ENCODE measurements around the gene SLC22A31. TPM values are rescaled to one million over a fixed set of nuclear protein-coding genes. Genes with fewer than 3 reads are reported as not detected.
"Not testable (repeated sequence)": the region's sequence is repeated elsewhere in the genome, so short reads cannot be mapped to it uniquely, and the experiment has no call there.

The SLC22A31 gene
- total RNA-seq, 4 donors from 2014 or later = 0.97 to 2.2 (median 1.7) TPM

DNA sequence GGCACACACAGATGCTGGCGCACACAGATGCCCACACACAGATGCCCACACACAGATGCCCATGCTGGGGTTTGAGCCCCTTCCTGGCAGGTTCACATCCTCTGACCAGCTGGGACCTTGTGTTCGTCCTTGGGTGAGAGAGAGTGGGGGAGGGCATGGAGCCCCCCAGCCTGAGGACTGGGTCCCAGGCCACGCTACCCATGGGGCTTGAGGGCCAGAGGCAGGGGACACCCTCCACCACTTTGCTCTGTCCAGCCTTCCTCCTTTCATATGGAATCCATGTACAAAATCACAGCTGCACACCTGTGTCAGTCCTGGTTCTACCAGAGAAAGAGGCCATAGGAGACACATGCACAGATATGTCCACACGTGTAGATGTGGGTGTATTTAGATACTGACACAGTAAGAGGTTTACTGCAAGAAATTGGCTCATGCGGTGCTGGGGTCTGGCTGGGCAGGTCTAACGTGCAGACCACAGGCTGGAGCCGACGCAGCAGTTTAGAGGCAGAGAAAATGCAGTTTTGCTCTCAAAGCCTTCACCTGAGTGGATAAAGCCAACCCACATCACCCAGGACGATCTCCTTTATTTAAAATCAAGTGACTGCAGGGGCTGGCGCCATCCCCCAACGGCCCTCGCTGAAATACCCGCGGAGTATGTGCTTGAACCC is 10.8 kb downstream of the SLC22A31 start:
- no peak for DNase-seq (ENCODE audit: low spot score in 2 of 2)
- intact Hi-C loops (cut with DNase I; ENCODE audit: low total_unique reads) = no loop called here
- TF ChIP-seq, protein P1, sequence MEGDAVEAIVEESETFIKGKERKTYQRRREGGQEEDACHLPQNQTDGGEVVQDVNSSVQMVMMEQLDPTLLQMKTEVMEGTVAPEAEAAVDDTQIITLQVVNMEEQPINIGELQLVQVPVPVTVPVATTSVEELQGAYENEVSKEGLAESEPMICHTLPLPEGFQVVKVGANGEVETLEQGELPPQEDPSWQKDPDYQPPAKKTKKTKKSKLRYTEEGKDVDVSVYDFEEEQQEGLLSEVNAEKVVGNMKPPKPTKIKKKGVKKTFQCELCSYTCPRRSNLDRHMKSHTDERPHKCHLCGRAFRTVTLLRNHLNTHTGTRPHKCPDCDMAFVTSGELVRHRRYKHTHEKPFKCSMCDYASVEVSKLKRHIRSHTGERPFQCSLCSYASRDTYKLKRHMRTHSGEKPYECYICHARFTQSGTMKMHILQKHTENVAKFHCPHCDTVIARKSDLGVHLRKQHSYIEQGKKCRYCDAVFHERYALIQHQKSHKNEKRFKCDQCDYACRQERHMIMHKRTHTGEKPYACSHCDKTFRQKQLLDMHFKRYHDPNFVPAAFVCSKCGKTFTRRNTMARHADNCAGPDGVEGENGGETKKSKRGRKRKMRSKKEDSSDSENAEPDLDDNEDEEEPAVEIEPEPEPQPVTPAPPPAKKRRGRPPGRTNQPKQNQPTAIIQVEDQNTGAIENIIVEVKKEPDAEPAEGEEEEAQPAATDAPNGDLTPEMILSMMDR (IDR thresholded peaks at IDR 0.05) = no peak
- no peak for TF ChIP-seq POLR2A (IDR thresholded peaks at IDR 0.05)
- no peak overlapping the region for H3K4me3 ChIP-seq (ENCODE audit: low read depth, poor library complexity, severe bottlenecking)
- WGBS, 2 donors = 48 to 59% methylated on average over 14 of the region's 14 CpGs

DNA sequence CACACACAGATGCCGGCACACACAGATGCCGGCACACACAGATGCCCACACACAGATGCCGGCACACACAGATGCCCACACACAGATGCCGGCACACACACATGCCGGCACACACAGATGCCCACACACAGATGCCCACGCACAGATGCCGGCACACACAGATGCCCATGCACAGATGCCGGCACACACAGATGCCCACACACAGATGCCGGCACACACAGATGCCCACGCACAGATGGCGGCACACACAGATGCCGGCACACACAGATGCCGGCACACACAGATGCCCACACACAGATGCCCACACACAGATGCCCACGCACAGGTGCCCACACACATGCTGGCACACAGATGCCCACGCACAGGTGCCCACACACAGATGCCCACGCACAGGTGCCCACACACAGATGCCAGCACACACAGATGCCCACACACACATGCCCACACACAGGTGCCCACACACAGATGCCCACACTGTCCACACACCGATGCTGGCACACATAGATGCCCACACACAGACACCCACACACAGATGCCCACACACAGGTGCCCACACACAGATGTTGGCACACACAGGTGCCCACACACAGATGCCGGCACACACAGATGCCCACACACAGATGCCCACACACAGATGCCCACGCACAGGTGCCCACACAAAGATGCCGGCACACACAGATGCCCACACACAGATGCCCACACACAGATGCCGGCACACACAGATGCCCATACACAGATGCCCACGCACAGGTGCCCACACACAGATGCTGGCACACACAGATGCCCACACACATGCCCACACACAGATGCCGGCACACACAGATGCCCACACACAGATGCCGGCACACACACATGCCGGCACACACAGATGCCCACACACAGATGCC is 11.6 kb downstream of the SLC22A31 start:
- WGBS, 2 donors = 83 to 86% methylated on average over 15 to 19 of the region's 25 CpGs
- intact Hi-C loops (cut with DNase I; ENCODE audit: low total_unique reads); H3K4me3 ChIP-seq (ENCODE audit: low read depth, poor library complexity, severe bottlenecking); DNase-seq (ENCODE audit: low spot score in 2 of 2): not testable (repeated sequence)

DNA sequence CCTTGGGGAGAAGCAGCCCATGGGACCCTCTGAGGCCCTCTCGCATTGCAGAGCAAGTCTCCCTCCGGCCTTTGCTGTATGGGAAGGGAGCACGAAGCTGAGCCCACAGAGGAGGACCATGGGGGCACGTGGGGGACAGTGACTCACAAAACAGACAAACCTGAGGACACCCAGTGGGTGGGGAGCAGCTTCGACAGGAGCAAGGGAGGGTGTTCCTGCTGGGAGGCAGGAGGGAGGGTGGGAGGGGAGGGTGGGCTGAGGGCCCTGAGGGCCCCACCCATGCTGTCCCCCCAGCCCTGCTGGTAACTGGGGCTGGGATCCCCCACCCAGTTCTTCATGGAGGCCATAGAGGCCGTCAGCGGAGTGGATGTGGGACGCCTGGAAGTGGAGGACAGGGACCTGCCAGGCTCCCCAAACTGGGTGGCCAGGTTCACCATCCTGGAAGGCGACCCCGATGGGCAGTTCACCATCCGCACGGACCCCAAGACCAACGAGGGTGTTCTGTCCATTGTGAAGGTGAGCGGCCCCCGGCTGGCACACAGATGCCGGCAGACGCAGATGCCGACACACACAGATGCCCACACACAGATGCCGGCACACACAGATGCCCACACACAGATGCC is 12.5 kb downstream of the SLC22A31 start:
- H3K4me3 ChIP-seq (ENCODE audit: low read depth, poor library complexity, severe bottlenecking) = no peak overlapping the region
- DNase-seq (ENCODE audit: low spot score in 2 of 2) = no peak
- WGBS, 2 donors = 57 to 58% methylated on average over 19 of the region's 19 CpGs
- TF ChIP-seq POLR2A (IDR thresholded peaks at IDR 0.05) = no peak
- TF ChIP-seq, protein P1 (IDR thresholded peaks at IDR 0.05) = no peak
- intact Hi-C loops (cut with DNase I; ENCODE audit: low total_unique reads) = no loop called here

DNA sequence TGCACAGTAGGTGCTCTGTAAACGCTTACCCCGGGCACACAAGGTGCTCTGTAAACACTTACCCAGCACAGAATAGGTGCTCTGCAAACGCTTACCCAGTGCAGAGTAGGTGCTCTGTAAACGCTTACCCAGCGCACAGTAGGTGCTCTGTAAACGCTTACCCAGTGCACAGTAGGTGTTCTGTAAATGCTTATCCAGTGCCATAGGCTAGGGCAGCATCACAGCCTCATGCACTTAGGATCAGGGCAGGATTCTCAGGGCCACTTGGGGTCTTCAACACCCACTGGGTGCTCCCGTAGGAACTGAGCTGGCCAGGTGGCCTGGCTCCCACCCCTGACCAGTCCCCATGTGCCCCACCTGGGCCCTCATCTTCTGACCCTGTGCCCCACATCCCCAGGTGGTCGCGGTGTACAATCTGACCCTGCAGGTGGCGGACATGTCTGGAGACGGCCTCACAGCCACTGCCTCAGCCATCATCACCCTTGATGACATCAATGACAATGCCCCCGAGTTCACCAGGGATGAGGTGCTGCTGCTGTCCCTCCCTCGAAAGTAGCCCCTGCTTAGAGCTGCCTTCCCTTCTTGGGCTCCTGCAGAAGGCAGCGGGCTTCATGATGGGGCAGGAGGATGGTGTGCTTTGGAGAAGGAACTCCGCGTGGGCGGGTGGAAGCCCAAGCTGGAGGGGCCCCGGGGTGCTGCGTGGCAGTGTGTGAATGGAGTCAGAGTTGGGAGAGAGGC is 13.1 kb downstream of the SLC22A31 start:
- no peak overlapping the region for H3K4me3 ChIP-seq (ENCODE audit: low read depth, poor library complexity, severe bottlenecking)
- no peak for DNase-seq (ENCODE audit: low spot score in 2 of 2)
- TF ChIP-seq POLR2A (IDR thresholded peaks at IDR 0.05) = no peak
- TF ChIP-seq, protein P1 (IDR thresholded peaks at IDR 0.05) = no peak
- WGBS, 2 donors = 63 to 68% methylated on average over 15 to 17 of the region's 19 CpGs
- intact Hi-C loops (cut with DNase I; ENCODE audit: low total_unique reads) = no loop called here

DNA sequence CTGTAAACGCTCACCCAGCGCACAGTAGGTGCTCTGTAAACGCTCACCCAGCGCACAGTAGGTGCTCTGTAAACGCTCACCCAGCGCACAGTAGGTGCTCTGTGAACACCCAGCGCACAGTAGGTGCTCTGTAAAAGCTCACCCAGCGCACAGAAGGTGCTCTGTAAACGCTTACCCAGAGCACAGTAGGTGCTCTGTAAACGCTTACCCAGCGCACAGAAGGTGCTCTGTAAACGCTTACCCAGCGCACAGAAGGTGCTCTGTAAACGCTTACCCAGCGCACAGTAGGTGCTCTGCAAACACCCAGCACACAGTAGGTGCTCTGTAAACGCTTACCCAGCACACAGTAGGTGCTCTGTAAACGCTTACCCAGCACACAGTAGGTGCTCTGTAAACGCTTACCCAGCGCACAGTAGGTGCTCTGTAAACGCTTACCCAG is 13.7 kb downstream of the SLC22A31 start:
- H3K4me3 ChIP-seq (ENCODE audit: low read depth, poor library complexity, severe bottlenecking); DNase-seq (ENCODE audit: low spot score in 2 of 2); intact Hi-C loops (cut with DNase I; ENCODE audit: low total_unique reads): not testable (repeated sequence)
- WGBS, 2 donors = 86 to 89% methylated on average over 19 to 20 of the region's 20 CpGs

DNA sequence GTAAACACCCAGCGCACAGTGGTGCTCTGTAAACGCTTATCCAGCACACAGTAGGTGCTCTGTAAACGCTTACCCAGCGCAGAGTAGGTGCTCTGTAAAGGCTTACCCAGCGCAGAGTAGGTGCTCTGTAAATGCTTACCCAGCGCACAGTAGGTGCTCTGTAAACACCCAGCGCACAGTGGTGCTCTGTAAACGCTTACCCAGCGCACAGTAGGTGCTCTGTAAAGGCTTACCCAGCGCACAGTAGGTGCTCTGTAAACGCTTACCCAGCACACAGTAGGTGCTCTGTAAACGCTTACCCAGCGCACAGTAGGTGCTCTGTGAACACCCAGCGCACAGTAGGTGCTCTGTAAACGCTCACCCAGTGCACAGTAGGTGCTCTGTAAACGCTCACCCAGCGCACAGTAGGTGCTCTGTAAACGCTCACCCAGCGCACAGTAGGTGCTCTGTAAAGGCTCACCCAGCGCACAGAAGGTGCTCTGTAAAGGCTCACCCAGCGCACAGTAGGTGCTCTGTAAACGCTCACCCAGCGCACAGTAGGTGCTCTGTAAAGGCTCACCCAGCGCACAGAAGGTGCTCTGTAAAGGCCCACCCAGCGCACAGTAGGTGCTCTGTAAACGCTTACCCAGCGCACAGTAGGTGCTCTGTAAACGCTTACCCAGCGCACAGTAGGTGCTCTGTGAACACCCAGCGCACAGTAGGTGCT is 14.3 kb downstream of the SLC22A31 start:
- DNase-seq (ENCODE audit: low spot score in 2 of 2); H3K4me3 ChIP-seq (ENCODE audit: low read depth, poor library complexity, severe bottlenecking); intact Hi-C loops (cut with DNase I; ENCODE audit: low total_unique reads): not testable (repeated sequence)
- 88 to 94% methylated on average over 22 to 26 of the region's 30 CpGs for WGBS, 2 donors

Measured in lower leg skin (tissue), 4 donors.